Right lobe of liver (tissue), 6 donors: ENCODE measurements around the gene ADGRL3. TPM values are rescaled to one million over a fixed set of nuclear protein-coding genes. Genes with fewer than 3 reads are reported as not detected.
"Not testable (repeated sequence)": the region's sequence is repeated elsewhere in the genome, so short reads cannot be mapped to it uniquely, and the experiment has no call there.

Experiments used
- ATAC-seq, 4 donors: fragments of 200-7000 bp; cut with Tn5 transposase; one replicate each; pipeline ENCODE4 v1.9.1; 2020; ENCODE audit warnings: mild to moderate bottlenecking in 4 of 4, moderate library complexity in 4 of 4
- DNase-seq, 3 donors: peaks; one replicate each; pipeline ENCODE4 v3.0.0-alpha.2; 2020
- H3K27ac ChIP-seq, 3 donors: fragments of 200-600 bp; one replicate each; pipeline ENCODE4 v1.8.0; 2022
- H3K27me3 ChIP-seq, 2 donors: fragments of 200-600 bp; one replicate each; pipeline ENCODE4 v1.8.0; 2022
- H3K36me3 ChIP-seq, 4 donors: fragments of 200-600 bp; sonication (generic) in 1 of 4; one replicate each; pipeline versions ENCODE4 v1.5.1 to v1.8.0; 2017 to 2022; ENCODE audit warnings: control low read depth in 1 of 4
- H3K4me1 ChIP-seq, 4 donors: fragments of 200-600 bp; sonication (generic) in 1 of 4; one replicate each; pipeline versions ENCODE4 v1.5.1 to v1.8.0; 2017 to 2022; ENCODE audit warnings: control low read depth in 1 of 4
- H3K4me3 ChIP-seq, 3 donors: fragments of 200-600 bp; one replicate each; pipeline ENCODE4 v1.8.0; 2022
- H3K9me3 ChIP-seq, 4 donors: fragments of 200-600 bp; sonication (generic) in 1 of 4; one replicate each; pipeline versions ENCODE4 v1.5.1 to v1.8.0; 2017 to 2022; ENCODE audit warnings: control low read depth in 1 of 4
- CTCF ChIP-seq, 4 donors: fragments of 200-600 bp in 3 of 4; fragments of 450-650 bp in 1 of 4; IDR thresholded peaks; one replicate each; pipeline versions ENCODE4 v1.5.1 to v1.8.0; 2016 to 2022; ENCODE audit warnings: antibody characterized with exemption in 4 of 4, mild to moderate bottlenecking in 2 of 4
- POLR2A ChIP-seq: fragments of 450-650 bp; IDR thresholded peaks from one replicate; pipeline ENCODE4 v1.6.1; 2017; ENCODE audit warnings: antibody characterized with exemption, mild to moderate bottlenecking
- WGBS: methylation state at CpG from one replicate; pipeline ENCODE4 v1.1.6; 2018; ENCODE audit warnings: low coverage, low lambda C conversion rate; ENCODE audit not compliant: insufficient coverage; ENCODE audit errors: missing lambda C conversion rate; 5-methylcytosine and 5-hydroxymethylcytosine counted together
- intact Hi-C, 2 donors: fragments of 100-400 bp; cut with DNase I; formaldehyde crosslinking; loops; one replicate each; pipeline versions ENCODE4 v1.11.2 to v1.14.1; 2022
- total RNA-seq, 6 experiments: library from RNA; depleted of rRNA in 2 of 6; stranded (reverse); fragments of >200 nt in 2 of 6; fragmentation: NEBNext Ultra II Directional in 3 of 6; extraction: Animal tissue kit (Norgen Biotek cat#: 25700) in 3 of 6; gene quantifications; one replicate each; pipeline versions ENCODE4 v1.1.0 to v1.2.4, GENCODE V29; 2016 to 2023
- donor health status: DM: no; HTN: yes; CAD: no.
- donor health status: DM: no; HTN: no; CAD: no.
- donor health status: DM: no; HTN: no; CAD: no.
- donor health status: DM: no; HTN: yes; CAD: no.
- donor health status: DM: no; HTN: yes; CAD: no.

Gene ADGRL3
- total RNA-seq, 6 experiments from 2014 or later: 0.06 to 1.1 (median 0.35) TPM

GRCh38 chr4:61750810-61751209 lies 550.7 kb downstream of the ADGRL3 start:
- TF ChIP-seq POLR2A (no peak), CTCF (IDR thresholded peaks at IDR 0.05) (no peak)
- no CpG with 5 or more reads among the region's 5 CpGs for WGBS
- Histone ChIP-seq H3K27me3 (no peaks in the 10 kb centered on the region), H3K9me3 (no peaks in the 10 kb centered on the region), H3K4me1 (no peaks in the 10 kb centered on the region), H3K4me3 (no peak overlapping the region), H3K27ac (no peak overlapping the region), H3K36me3 (no peaks in the 10 kb centered on the region)
- intact Hi-C loops: no loop called here
- ATAC-seq: no peak
- DNase-seq: no peak

GRCh38 chr4:61752617-61753016 lies 552.5 kb downstream of the ADGRL3 start:
- intact Hi-C loops: no loop called here
- no peak overlapping the region for H3K4me3 ChIP-seq
- H3K27ac ChIP-seq: no peak overlapping the region
- H3K27me3 ChIP-seq: no peaks in the 10 kb centered on the region
- 38% methylated on average over 2 of the region's 2 CpGs for WGBS
- ATAC-seq: no peak
- H3K4me1 ChIP-seq: no peaks in the 10 kb centered on the region
- TF ChIP-seq CTCF (IDR thresholded peaks at IDR 0.05) (no peak), POLR2A (no peak)
- no peaks in the 10 kb centered on the region for H3K36me3 ChIP-seq
- H3K9me3 ChIP-seq: no peaks in the 10 kb centered on the region
- DNase-seq: no peak

GRCh38 chr4:61753739-61754138 lies 553.6 kb downstream of the ADGRL3 start:
- no peaks in the 10 kb centered on the region for H3K36me3 ChIP-seq
- no peaks in the 10 kb centered on the region for H3K4me1 ChIP-seq
- TF ChIP-seq CTCF (IDR thresholded peaks at IDR 0.05) (no peak), POLR2A (no peak)
- no peak for ATAC-seq
- H3K4me3 ChIP-seq: no peak overlapping the region
- DNase-seq: no peak
- WGBS: 89% methylated on average over 3 of the region's 3 CpGs
- H3K27ac ChIP-seq: no peak overlapping the region
- intact Hi-C loops: no loop called here
- no peaks in the 10 kb centered on the region for H3K9me3 ChIP-seq
- no peaks in the 10 kb centered on the region for H3K27me3 ChIP-seq

DNA sequence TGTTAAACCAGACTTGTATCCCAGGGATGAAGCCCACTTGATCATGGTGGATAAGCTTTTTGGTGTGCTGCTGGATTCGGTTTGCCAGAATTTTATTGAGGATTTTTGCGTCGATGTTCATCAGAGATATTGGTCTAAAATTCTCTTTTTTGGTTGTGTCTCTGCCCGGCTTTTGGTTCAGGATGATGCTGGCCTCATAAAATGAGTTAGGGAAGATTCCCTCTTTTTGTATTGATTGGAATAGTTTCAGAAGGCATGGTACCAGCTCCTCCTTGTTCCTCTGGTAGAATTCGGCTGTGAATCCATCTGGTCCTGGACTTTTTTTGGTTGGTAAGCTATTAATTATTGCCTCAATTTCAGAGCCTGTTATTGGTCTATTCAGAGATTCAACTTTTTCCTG lies 556.8 kb downstream of the ADGRL3 start:
- H3K4me1 ChIP-seq, H3K4me3 ChIP-seq, H3K36me3 ChIP-seq, ATAC-seq, H3K27ac ChIP-seq, H3K27me3 ChIP-seq, intact Hi-C loops, H3K9me3 ChIP-seq, DNase-seq: not testable (repeated sequence)
- WGBS: 90% methylated on average over 5 of the region's 5 CpGs

- WGBS: 71% methylated on average over 1 of the region's 1 CpG
- intact Hi-C loops, H3K36me3 ChIP-seq: not testable (repeated sequence)
Observed at GRCh38 chr4:61757983-61758382, 557.9 kb downstream of the ADGRL3 start.

GRCh38 chr4:61758596-61758995 lies 558.5 kb downstream of the ADGRL3 start:
- DNase-seq, H3K27ac ChIP-seq, H3K36me3 ChIP-seq, ATAC-seq, H3K4me1 ChIP-seq, H3K27me3 ChIP-seq, H3K4me3 ChIP-seq, intact Hi-C loops, H3K9me3 ChIP-seq: not testable (repeated sequence)
- WGBS: 67% methylated on average over 1 of the region's 1 CpG

More at GRCh38 chr4:61757983-61758382, 557.9 kb downstream of the ADGRL3 start:
- DNase-seq, H3K4me1 ChIP-seq, ATAC-seq, H3K27ac ChIP-seq, H3K9me3 ChIP-seq, H3K27me3 ChIP-seq, H3K4me3 ChIP-seq: not testable (repeated sequence)

DNA sequence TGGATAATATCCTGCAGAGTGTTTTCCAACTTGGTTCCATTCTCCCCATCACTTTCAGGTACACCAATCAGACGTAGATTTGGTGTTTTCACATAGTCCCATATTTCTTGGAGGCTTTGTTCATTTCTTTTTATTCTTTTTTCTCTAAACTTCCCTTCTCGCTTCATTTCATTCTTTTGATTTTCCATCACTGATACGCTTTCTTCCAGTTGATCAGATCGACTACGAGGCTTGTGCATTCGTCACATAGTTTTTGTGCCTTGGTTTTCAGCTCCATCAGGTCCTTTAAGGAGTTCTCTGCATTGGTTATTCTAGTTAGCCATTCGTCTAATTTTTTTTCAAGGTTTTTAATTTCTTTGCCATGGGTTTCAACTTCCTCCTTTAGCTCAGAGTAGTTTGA lies 559.1 kb downstream of the ADGRL3 start:
- DNase-seq, ATAC-seq, H3K27me3 ChIP-seq, intact Hi-C loops, H3K4me1 ChIP-seq, H3K36me3 ChIP-seq, H3K4me3 ChIP-seq, H3K27ac ChIP-seq, H3K9me3 ChIP-seq: not testable (repeated sequence)
- WGBS: 78% methylated on average over 7 of the region's 7 CpGs

- H3K9me3 ChIP-seq, H3K4me3 ChIP-seq, H3K27ac ChIP-seq, H3K27me3 ChIP-seq, DNase-seq, ATAC-seq, H3K36me3 ChIP-seq, intact Hi-C loops, H3K4me1 ChIP-seq: not testable (repeated sequence)
- WGBS: 88% methylated on average over 3 of the region's 4 CpGs
Observed at GRCh38 chr4:61759885-61760284, 559.8 kb downstream of the ADGRL3 start.
